Activated CD8-positive, alpha-beta memory T cell treated with anti-CD3 and anti-CD28 coated beads for 36 hours (primary cell): ENCODE results near the gene IBA57. TPM values are rescaled to one million over a fixed set of nuclear protein-coding genes. Genes with fewer than 3 reads are reported as not detected.

Source experiments
- CTCF ChIA-PET: fragments of 350-600 bp; sonication (Branson Sonifier 250); formaldehyde crosslinking; loops from one replicate; lab custom pipeline; 2021; ENCODE audit warnings: antibody characterized with exemption; lab: Charles Lee
- POLR2A ChIA-PET: fragments of 350-600 bp; sonication (Branson Sonifier 250); formaldehyde crosslinking; loops from one replicate; lab custom pipeline; 2021; ENCODE audit warnings: antibody characterized with exemption; lab: Charles Lee
- total RNA-seq, 2 experiments: library from RNA; stranded (reverse); gene quantifications; one replicate each; pipeline ENCODE4 v1.2.3, GENCODE V29; 2021

Gene IBA57
- total RNA-seq, 2 experiments from 2014 or later: 12.6 to 16.3 TPM

- CTCF ChIA-PET: interaction anchor here (1.7 to 2.3 kb wide), 2 partner anchors 9 to 22 kb away, joined by 4 to 11 read pairs; partner anchors contain the start of gene IBA57
These were observed 22.9 kb upstream of the IBA57 start for GRCh38 chr1:228142701-228143136.

GRCh38 chr1:228143480-228144192 is 22.0 kb upstream of the IBA57 start:
- ChIA-PET CTCF (interaction anchor here (0.6 to 2.3 kb wide), 4 partner anchors 12 to 315 kb away, joined by 3 to 11 read pairs (median 8); partner anchors contain the start of gene IBA57), POLR2A (interaction anchor here (0.6 to 0.8 kb wide), 2 partner anchors 19 to 22 kb away, joined by 3 to 4 read pairs; partner anchors contain the start of gene IBA57)

More at GRCh38 chr1:228142701-228143136, 22.9 kb upstream of the IBA57 start:
- POLR2A ChIA-PET: interaction anchor here (0.8 kb wide), 1 partner anchor 19 kb away, joined by 3 read pairs; no protein-coding TSS in a partner anchor

- POLR2A ChIA-PET: no interaction called here
These were observed 21.2 kb upstream of the IBA57 start for GRCh38 chr1:228144193-228144992.

GRCh38 chr1:228144993-228145343 is 20.6 kb upstream of the IBA57 start:
- CTCF ChIA-PET: interaction anchor here (1.9 kb wide), 1 partner anchor 21 kb away, joined by 11 read pairs; the partner anchor contains the start of gene IBA57
- POLR2A ChIA-PET: no interaction called here

More at GRCh38 chr1:228144193-228144992, 21.2 kb upstream of the IBA57 start:
- CTCF ChIA-PET: interaction anchor here (0.9 to 1.9 kb wide), 2 partner anchors 13 to 21 kb away, joined by 4 to 11 read pairs; partner anchors contain the start of gene IBA57

- ChIA-PET CTCF (interaction anchor here (1.9 kb wide), 1 partner anchor 20 kb away, joined by 11 read pairs; the partner anchor contains the start of gene IBA57), POLR2A (no interaction called here)
These were observed 19.9 kb upstream of the IBA57 start for GRCh38 chr1:228145463-228146416.

GRCh38 chr1:228146417-228147150 is 19.0 kb upstream of the IBA57 start:
- POLR2A ChIA-PET: no interaction called here
- CTCF ChIA-PET: no interaction called here

GRCh38 chr1:228147151-228147693 is 18.4 kb upstream of the IBA57 start:
- ChIA-PET POLR2A (no interaction called here), CTCF (no interaction called here)

GRCh38 chr1:228147768-228148167 is 17.8 kb upstream of the IBA57 start:
- CTCF ChIA-PET: no interaction called here
- POLR2A ChIA-PET: no interaction called here

GRCh38 chr1:228148196-228148861 is 17.3 kb upstream of the IBA57 start:
- ChIA-PET POLR2A (no interaction called here), CTCF (no interaction called here)

- ChIA-PET CTCF (no interaction called here), POLR2A (no interaction called here)
These were observed 16.6 kb upstream of the IBA57 start for GRCh38 chr1:228148935-228149405.

GRCh38 chr1:228149406-228150119 is 16.0 kb upstream of the IBA57 start, which contains the start of gene GJC2:
GJC2 (plus strand) TSS chr1:228149930; CDS start chr1:228157759, 7,829 bp downstream.
- ChIA-PET CTCF (no interaction called here), POLR2A (no interaction called here)

GRCh38 chr1:228150120-228150460 is 15.5 kb upstream of the IBA57 start:
- ChIA-PET POLR2A (no interaction called here), CTCF (no interaction called here)

- ChIA-PET CTCF (no interaction called here), POLR2A (no interaction called here)
These were observed 15.0 kb upstream of the IBA57 start for GRCh38 chr1:228150461-228151179.

GRCh38 chr1:228151180-228151925 is 14.3 kb upstream of the IBA57 start:
- POLR2A ChIA-PET: interaction anchor here (1.0 to 1.3 kb wide), 2 partner anchors 14 to 60 kb away, joined by 3 read pairs; partner anchors contain the start of gene IBA57
- CTCF ChIA-PET: interaction anchor here (1.4 kb wide), 1 partner anchor 9 kb away, joined by 4 read pairs; no protein-coding TSS in a partner anchor
